Muscle of leg (tissue), 11 donors: ENCODE data around the gene ACER3. TPM values are rescaled to one million over a fixed set of nuclear protein-coding genes. Genes with fewer than 3 reads are reported as not detected.

ENCODE experiments used
- DNase-seq: peaks from one replicate; pipeline ENCODE4 v3.0.0; 2013
- H3K27ac ChIP-seq: one replicate; pipeline ENCODE4 v1.5.1; 2013; ENCODE audit warnings: mild to moderate bottlenecking, low read length, control low read depth
- H3K27me3 ChIP-seq: one replicate; pipeline ENCODE4 v1.6.1; 2013; ENCODE audit warnings: low read length; ENCODE audit not compliant: control insufficient read depth, insufficient read depth
- H3K36me3 ChIP-seq: one replicate; pipeline ENCODE4 v1.6.1; 2013; ENCODE audit warnings: low read length; ENCODE audit not compliant: control insufficient read depth, insufficient read depth
- H3K4me1 ChIP-seq: one replicate; pipeline ENCODE4 v1.6.1; 2013; ENCODE audit warnings: low read length; ENCODE audit not compliant: control insufficient read depth, insufficient read depth
- H3K4me3 ChIP-seq: one replicate; pipeline ENCODE4 v1.5.1; 2013; ENCODE audit warnings: low read length, control low read depth
- H3K9me3 ChIP-seq: replicated peaks from 2 replicates; pipeline ENCODE4 v1.6.1; 2013; ENCODE audit warnings: low read depth, low read length; ENCODE audit not compliant: control insufficient read depth
- WGBS: methylation state at CpG from one replicate; pipeline ENCODE4 v1.1.5; 2013; ENCODE audit warnings: missing lambda C conversion rate; ENCODE audit not compliant: insufficient coverage; 5-methylcytosine and 5-hydroxymethylcytosine counted together
- polyA plus RNA-seq, 8 donors: library from polyadenylated mRNA; unstranded; fragments of 120-200 nt; gene quantifications; one replicate each; pipeline versions ENCODE4 v1.2.1 to v1.2.3, GENCODE V29; 2013; ENCODE audit warnings: inconsistent platforms in 1 of 8, low replicate concordance in 1 of 8; ENCODE audit not compliant: insufficient read length in 8 of 8, insufficient read depth in 1 of 8
- total RNA-seq: library from RNA; stranded (reverse); fragments of 120-200 nt; gene quantifications from one replicate; pipeline ENCODE4 v1.2.4, GENCODE V29; 2013

Gene ACER3
- total and polyA plus RNA-seq, 9 donors, result 4.5 to 10.3 (median 5.9) TPM

- H3K27me3 ChIP-seq, result peaks cover 12% of the 10 kb centered on the region
- no peak overlapping the region for H3K4me3 ChIP-seq
- DNase-seq, result no peak
- WGBS, result no CpG with 5 or more reads among the region's 3 CpGs
- H3K9me3 ChIP-seq, result no peaks in the 10 kb centered on the region
- H3K27ac ChIP-seq, result no peak overlapping the region
- H3K36me3 ChIP-seq, result no peaks in the 10 kb centered on the region
- H3K4me1 ChIP-seq, result peaks cover 4% of the 10 kb centered on the region
Measured at GRCh38 chr11:77031599-77031998, 170.9 kb downstream of the ACER3 start.

GRCh38 chr11:77035039-77035438 lies 174.3 kb downstream of the ACER3 start:
- DNase-seq, result no peak
- Histone ChIP-seq H3K9me3 (no peaks in the 10 kb centered on the region), H3K4me3 (no peak overlapping the region), H3K27me3 (peaks cover 35% of the 10 kb centered on the region), H3K36me3 (no peaks in the 10 kb centered on the region), H3K4me1 (peaks cover 6% of the 10 kb centered on the region), H3K27ac (no peak overlapping the region)
- WGBS, result 83% methylated on average over 2 of the region's 2 CpGs

- no peak for DNase-seq
- H3K27me3 ChIP-seq, result peaks cover 37% of the 10 kb centered on the region
Measured at GRCh38 chr11:77035580-77035979, 174.9 kb downstream of the ACER3 start.

GRCh38 chr11:77036398-77036797 lies 175.7 kb downstream of the ACER3 start:
- Histone ChIP-seq H3K27ac (no peak overlapping the region), H3K4me3 (no peak overlapping the region), H3K9me3 (no peaks in the 10 kb centered on the region), H3K27me3 (peaks cover 39% of the 10 kb centered on the region), H3K4me1 (peaks cover 8% of the 10 kb centered on the region), H3K36me3 (no peaks in the 10 kb centered on the region)
- DNase-seq, result no peak
- 38% methylated on average over 1 of the region's 5 CpGs for WGBS

More at GRCh38 chr11:77035580-77035979, 174.9 kb downstream of the ACER3 start:
- H3K36me3 ChIP-seq, result no peaks in the 10 kb centered on the region
- 73% methylated on average over 2 of the region's 5 CpGs for WGBS
- no peak overlapping the region for H3K4me3 ChIP-seq
- H3K27ac ChIP-seq, result no peak overlapping the region
- peaks cover 8% of the 10 kb centered on the region for H3K4me1 ChIP-seq
- H3K9me3 ChIP-seq, result no peaks in the 10 kb centered on the region

- H3K4me1 ChIP-seq, result peaks cover 8% of the 10 kb centered on the region
- H3K27ac ChIP-seq, result no peak overlapping the region
- no peaks in the 10 kb centered on the region for H3K9me3 ChIP-seq
- no peaks in the 10 kb centered on the region for H3K36me3 ChIP-seq
- WGBS, result 73% methylated on average over 10 of the region's 10 CpGs
- DNase-seq, result no peak
- no peak overlapping the region for H3K4me3 ChIP-seq
- peaks cover 44% of the 10 kb centered on the region for H3K27me3 ChIP-seq
Measured at GRCh38 chr11:77037057-77037456, 176.3 kb downstream of the ACER3 start.

- DNase-seq, result no peak
- Histone ChIP-seq H3K36me3 (no peaks in the 10 kb centered on the region), H3K4me1 (peaks cover 8% of the 10 kb centered on the region), H3K27me3 (peaks cover 48% of the 10 kb centered on the region), H3K4me3 (no peak overlapping the region), H3K9me3 (no peaks in the 10 kb centered on the region), H3K27ac (no peak overlapping the region)
- WGBS, result 87% methylated on average over 8 of the region's 10 CpGs
Measured at GRCh38 chr11:77038029-77038824, 177.5 kb downstream of the ACER3 start.

GRCh38 chr11:77038825-77039326 lies 178.2 kb downstream of the ACER3 start:
- no peak overlapping the region for H3K27ac ChIP-seq
- H3K4me1 ChIP-seq, result peaks cover 8% of the 10 kb centered on the region
- DNase-seq, result no peak
- H3K9me3 ChIP-seq, result no peaks in the 10 kb centered on the region
- WGBS, result 80% methylated on average over 14 of the region's 16 CpGs
- H3K27me3 ChIP-seq, result peaks cover 51% of the 10 kb centered on the region
- no peak overlapping the region for H3K4me3 ChIP-seq
- no peaks in the 10 kb centered on the region for H3K36me3 ChIP-seq

- DNase-seq, result peak; percentile 60
- H3K36me3 ChIP-seq, result no peaks in the 10 kb centered on the region
- no peak overlapping the region for H3K27ac ChIP-seq
- no peak overlapping the region for H3K4me3 ChIP-seq
- WGBS, result 10% methylated on average over 109 of the region's 109 CpGs
- peaks cover 51% of the 10 kb centered on the region for H3K27me3 ChIP-seq
- H3K9me3 ChIP-seq, result no peaks in the 10 kb centered on the region
- peaks cover 8% of the 10 kb centered on the region for H3K4me1 ChIP-seq
Measured at GRCh38 chr11:77039491-77040400, 179.0 kb downstream of the ACER3 start.

GRCh38 chr11:77040401-77040777 lies 179.7 kb downstream of the ACER3 start:
- Histone ChIP-seq H3K4me3 (no peak overlapping the region), H3K36me3 (no peaks in the 10 kb centered on the region), H3K27ac (no peak overlapping the region), H3K27me3 (peaks cover 58% of the 10 kb centered on the region), H3K9me3 (no peaks in the 10 kb centered on the region), H3K4me1 (peaks cover 8% of the 10 kb centered on the region)
- WGBS, result 74% methylated on average over 37 of the region's 37 CpGs
- no peak for DNase-seq

- 88% methylated on average over 11 of the region's 13 CpGs for WGBS
- DNase-seq, result no peak
- H3K27ac ChIP-seq, result no peak overlapping the region
- peaks cover 8% of the 10 kb centered on the region for H3K4me1 ChIP-seq
- no peaks in the 10 kb centered on the region for H3K36me3 ChIP-seq
- H3K9me3 ChIP-seq, result no peaks in the 10 kb centered on the region
- no peak overlapping the region for H3K4me3 ChIP-seq
- H3K27me3 ChIP-seq, result peaks cover 63% of the 10 kb centered on the region
Measured at GRCh38 chr11:77040889-77041288, 180.2 kb downstream of the ACER3 start.
